NCI-H1048 (cell line): ENCODE measurements around the gene SPEM1.

Experiments
- DNase-seq: peaks from one replicate; lab custom pipeline; 2025; lab: John Stamatoyannopoulos, UW

Gene SPEM1

DNA sequence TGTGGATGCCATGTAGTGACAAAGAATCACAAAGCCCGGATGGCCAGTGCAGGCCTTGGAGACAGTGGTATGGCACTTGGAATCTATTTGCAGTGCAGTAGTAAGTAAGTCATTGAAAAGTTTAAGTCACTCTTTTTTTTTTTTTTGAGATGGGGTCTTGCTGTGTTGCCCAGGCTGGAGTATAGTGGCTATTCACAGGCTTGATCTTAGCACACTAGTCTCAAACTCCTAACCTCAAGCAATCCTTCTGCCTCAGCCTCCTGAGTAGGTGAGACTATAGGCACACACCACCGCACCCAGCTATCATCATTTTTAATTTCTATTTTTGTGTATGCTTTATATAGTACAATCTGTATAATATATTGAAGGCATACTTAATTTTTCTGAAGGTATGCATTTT is 21.5 kb upstream of the SPEM1 start:
- DNase-seq: no peak

DNA sequence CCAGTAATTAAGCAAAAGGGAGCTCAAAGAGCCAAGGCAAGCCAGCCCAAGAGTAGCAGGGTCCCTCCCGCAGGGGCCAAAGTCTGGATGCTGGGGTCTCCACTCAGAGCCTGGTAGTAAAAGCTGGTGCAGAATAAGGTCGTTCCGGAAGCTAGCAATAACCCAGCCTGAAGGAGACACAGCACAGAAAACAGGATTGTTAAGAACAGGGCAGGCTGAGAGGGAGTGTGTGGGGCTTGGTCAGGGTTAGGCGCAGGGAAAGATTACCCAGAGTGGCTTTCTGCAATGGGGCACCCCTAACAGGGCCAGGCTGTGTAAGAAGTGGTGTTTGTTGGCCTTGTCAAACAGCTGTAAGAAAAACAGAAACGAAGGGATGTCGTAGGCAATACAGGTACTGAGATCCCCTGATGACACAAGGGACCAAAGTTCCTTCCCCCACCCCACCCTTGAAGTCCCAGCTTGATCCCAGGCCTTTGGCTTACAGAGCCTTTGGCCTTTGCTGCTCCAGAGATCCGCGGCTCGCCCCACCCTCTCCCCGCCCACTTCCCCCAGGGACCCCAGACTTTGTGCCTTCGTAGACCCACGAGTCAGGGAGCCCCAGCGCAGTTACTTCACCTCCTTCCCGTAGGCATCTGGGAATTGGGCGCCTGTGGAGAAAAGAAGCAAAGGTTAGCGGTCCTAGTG is 16.9 kb upstream of the SPEM1 start:
- DNase-seq: no peak

DNA sequence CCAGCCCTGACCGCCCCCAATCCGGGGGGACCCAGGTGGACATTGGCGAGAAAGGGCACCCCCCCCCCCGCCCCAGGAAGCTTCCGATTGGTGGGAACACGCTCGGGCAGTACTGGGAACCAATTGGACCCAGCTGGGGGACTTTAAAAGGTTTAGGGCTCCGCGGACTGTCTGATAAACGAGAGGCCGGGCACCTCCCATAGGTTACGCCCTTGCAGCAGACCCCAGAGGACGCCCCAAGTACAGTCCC is 16.5 kb upstream of the SPEM1 start:
- DNase-seq: no peak

DNA sequence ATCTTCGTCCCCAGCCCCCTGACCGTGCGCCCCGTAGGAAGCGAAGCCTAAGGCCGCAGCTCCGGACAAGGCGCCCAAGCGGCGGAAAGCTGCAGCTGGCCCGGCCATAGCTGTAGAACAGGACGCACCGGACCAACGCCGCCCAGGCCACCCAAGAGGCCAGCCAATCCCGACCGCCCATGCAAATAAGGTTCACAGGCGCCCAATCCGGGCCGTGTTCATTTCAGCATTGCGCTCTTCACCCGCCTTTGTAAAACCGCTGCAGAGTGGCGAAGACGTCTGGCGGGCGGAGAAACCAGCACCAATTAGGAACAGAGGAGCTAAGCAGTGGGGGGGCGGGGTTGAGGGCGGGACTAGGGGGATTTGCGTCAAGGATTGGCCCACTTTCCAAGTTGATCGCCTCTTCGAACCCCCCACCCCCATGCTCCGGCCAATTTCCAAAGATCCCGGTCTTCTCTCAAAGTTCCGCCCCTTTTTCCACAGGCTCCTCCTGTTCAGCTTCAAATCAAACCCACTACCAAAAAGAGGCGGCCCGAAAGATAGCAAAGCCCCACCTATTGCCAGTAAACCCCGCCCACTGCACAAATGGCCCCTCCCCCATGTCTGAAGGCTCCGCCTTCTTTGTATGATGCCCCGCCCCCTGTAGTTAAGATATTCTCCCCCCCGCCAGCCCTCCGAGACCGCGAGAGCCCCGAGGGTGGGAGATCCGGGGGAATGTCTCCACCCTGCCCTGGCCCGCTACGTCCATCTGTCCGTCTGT is 16.0 kb upstream of the SPEM1 start, which contains the start of gene TMEM256:
TMEM256 (minus strand) TSS at position 121 of the 760 bp plus-strand sequence; CDS start at position 108, 13 bp downstream.
- DNase-seq: peak; percentile 96

DNA sequence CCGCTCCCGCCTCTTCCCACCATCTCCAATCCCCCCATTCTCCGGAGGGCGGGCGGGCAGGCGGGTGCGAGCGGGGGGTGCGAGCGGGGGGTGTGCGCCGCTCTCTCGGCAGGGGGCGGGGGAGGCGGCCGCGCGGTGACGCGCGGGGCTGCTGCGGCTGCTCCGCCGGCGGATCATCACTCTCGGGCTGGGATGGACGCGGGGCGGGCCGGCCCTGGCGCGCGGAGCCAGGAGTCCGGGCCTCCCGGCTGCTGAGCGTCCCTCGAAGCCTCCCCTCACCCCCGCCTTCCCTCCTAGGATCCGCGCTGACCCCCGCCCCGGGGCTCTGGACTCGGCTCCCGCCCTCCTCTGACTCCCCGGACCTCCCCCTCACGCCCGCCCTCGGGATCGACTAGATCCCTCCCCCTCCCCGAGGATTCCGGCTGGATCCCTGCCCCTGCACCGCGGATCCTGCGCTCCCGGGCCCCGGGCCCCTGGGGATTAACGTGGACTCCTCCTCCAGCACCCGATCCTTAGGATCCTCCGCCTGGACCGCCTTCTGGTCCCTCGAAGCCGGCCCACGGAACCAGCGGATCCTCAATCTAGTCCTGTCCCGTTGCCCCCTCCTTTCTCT is 15.3 kb upstream of the SPEM1 start:
- DNase-seq: peak; percentile 57

DNA sequence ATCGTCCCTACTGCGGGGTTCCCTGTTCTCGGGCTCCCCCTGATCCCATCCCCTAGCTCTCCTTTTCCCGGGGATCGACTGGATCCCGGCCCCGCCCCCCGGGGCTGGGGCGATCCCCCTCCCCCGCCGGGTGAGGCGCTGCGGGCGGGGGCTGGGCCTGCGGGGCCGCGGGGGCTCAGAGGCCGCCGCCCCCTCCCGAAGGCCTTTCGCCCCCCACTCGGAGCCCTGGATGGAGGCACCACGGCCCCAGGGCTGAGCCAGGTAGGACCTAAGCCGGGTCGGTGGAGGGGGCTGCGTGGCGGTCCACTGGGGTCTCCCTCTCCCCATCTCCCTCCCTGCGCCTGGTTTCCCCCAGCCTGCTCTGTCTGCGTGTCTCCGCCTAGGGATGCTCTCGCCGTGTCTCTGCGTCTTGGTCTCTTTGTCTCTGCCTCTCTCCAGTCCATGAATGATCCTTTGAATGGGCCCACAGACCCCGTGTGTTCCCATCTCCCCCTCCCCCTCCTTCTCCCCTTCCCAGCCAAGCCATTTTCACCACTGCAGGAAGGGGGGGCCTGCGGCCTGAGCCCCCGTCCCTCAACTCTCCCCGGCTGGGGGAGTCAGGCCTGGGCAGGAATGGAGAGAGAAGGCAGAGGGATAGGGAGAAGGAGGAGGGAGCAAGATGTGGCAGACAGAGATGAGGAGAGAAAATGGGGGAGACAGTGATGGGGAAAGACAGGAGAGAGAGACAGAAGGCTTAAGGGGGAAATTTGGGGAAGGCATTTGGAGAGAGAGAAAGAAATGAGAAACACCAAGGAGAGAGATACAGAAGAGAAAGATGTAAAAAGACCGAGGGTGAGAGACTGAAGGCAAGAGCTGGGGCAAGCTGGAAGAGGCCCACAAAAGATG is 14.5 kb upstream of the SPEM1 start:
- DNase-seq: no peak

DNA sequence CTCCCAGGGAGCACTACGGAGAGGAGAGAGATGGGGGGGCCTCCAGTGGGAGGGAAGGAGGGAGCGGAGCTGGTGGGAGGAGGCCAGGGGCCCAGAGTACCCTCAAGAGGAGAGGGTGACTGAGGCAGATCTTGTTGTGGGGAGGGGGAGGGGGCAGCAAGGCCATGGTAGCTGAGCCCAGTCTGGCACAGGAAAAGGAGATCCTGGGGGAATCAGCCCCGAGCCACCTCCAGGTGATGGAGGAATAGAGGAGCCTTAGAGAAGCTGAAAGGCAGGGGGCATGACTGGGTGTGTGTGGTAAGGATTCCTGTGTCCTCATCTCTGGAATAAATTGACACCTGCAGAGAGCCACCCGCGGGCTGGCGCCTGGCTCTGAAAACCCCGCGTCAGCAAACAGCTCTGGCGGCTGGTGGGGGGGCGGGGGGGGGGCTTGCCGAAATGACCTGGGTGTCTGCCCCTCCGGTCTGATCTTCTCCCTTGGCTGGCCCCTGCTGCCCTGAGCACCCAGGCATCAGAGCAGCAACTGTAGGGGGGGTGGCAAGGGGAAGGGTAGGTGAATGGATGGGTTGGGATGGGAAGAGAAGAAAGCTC is 13.8 kb upstream of the SPEM1 start:
- DNase-seq: no peak

DNA sequence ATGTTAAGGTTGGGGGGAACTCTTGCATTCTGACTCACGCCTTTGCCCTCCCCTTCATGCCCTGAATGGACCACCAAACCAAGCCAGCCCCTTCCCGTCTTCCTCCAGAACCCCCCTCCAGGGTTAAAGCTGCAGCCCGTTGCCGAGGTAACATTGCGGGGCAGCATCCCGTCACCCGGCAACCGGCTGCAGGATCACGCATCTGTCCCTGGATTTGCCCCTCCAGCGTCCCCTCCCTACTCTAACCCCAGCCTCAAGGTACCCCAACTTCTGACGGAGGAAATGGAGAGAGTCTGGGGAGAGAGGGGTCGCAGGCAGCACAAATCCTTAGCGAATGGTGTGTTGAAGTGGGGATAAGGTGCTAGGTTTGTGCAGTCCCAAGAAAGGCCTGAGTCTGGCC is 13.0 kb upstream of the SPEM1 start:
- DNase-seq: no peak

DNA sequence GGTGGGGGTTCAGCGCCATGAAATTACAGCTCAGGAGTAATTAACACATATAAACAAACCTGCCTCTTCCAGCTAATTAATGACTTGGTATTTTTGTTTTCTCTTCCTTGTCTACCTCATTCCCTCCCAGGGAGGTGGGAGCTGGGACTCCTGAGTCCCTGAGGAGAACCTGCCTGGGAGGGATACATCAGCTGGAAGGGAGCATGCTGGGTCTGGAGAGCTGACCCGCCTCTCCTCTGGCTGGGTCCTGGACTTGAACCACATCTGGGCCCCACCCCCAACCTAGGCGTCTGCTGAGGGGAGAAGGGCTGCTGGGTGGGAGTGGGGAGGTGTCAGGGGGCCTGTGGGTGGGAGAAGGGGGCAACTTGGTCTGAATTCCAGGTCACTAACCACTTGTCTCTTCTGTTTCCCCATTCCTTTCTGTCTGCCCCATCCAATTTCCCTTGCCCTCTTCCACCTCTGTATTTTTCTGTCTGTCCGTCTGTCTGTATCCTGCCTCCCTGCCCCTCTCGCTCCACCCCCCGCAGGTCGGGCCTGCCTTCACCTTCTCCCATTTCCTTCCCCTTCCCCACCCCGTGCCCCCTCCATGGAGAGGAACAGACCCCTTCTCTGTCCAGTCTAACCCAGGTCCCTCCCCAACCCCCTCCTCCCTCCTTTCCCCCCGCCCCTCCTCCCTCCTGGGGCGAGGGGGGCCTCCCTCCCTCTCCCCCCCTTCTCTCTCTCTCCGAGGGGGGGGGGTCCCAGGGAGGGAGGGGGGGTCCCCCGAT is 12.5 kb upstream of the SPEM1 start, which contains the start of gene NLGN2:
NLGN2 (plus strand) TSS at position 361 of the 767 bp plus-strand sequence. CDS start 411 bp downstream, outside the sequence.
- no peak for DNase-seq

DNA sequence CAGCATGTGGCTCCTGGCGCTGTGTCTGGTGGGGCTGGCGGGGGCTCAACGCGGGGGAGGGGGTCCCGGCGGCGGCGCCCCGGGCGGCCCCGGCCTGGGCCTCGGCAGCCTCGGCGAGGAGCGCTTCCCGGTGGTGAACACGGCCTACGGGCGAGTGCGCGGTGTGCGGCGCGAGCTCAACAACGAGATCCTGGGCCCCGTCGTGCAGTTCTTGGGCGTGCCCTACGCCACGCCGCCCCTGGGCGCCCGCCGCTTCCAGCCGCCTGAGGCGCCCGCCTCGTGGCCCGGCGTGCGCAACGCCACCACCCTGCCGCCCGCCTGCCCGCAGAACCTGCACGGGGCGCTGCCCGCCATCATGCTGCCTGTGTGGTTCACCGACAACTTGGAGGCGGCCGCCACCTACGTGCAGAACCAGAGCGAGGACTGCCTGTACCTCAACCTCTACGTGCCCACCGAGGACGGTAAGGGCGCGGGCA is 11.8 kb upstream of the SPEM1 start:
- no peak for DNase-seq

DNA sequence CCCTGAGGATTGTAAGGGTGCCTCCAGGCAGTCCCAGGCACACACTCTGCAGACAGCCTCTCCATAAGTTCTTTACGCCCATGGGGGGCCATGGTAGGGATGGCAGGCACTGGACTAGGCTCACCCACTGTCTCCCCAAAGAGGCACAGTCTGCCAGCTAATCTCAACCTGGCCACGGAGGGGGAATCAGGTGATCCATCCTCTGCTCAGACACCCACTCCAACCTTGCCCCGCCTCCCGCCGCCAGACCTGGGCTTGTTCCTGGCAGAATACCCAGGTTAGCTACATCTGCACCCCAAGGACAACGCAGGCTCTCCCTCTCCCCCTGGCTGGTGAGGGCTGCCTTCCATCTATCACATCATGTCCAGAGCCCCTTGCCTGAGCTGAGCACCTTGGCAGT is 11.3 kb upstream of the SPEM1 start:
- no peak for DNase-seq

DNA sequence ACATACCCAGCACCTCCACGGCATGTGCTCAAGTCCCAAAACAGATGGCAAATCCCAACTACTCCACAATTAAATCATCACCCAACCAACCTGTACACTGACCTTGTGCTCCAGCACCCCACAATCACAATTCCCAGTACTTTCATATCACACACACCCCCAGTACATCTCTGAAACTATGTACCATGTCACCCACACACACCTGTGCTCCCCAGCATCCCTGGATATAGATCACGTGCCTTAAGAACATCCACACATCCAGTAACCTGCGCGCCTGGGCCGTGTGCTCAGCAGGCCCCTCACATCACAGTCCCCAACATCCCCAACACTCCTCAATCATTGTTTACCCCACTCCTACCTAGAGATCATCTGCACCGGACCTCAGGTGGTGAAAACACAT is 10.4 kb upstream of the SPEM1 start:
- DNase-seq: no peak

DNA sequence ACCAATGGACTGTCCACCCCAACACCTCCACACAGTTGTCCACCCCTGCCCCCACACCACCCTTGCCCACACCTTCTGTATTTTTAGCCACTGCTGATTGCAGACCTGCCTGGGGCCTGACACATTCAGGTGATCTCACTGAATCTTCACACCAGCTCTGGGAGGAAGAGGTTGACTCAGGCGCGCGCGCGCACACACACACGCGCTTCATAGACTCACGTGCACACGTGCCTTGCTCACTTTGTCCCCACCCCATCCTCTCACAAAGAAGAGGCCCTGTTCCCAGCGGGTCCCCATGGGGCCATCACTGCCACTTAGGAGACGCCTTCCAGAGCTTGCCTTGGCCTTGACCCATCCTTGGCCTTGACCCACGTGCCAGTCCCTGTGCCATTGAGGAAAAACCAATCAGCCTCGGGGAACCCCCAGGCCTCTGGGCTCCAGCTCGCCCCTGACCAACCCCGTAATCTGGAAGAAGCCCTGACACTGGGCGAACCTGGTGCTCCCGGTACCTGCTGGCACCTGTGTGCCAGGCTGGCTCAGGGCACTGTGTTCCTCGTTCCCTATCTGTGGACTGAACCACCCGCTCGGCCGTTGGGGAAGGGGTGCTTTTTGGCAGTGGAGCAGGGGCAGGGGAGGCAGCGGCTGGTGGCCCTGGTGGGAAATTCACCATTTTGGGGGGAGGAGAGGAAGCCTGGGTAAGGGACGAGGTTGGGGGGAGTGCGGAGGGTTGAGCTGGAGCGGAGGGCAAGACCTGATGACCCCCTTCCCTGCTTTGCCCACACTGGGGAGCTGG is 9.3 kb upstream of the SPEM1 start:
- DNase-seq: no peak

DNA sequence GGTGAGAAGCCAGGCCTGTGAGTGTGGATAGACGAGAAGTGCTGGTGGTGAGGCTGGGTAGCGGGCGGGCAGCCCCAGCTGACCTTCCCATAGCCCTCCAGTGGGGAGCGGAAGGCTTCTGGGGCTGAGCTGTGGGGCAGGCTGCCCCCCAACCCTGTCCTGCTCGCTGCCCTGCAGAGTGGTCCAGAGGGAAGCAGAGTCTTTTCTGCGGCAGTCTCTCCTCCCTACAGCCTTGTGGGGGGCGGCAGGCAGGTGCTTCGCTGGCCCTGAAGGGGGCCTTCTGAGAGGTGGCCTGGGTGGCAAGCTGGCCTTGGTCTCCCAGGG is 8.7 kb upstream of the SPEM1 start:
- no peak for DNase-seq

DNA sequence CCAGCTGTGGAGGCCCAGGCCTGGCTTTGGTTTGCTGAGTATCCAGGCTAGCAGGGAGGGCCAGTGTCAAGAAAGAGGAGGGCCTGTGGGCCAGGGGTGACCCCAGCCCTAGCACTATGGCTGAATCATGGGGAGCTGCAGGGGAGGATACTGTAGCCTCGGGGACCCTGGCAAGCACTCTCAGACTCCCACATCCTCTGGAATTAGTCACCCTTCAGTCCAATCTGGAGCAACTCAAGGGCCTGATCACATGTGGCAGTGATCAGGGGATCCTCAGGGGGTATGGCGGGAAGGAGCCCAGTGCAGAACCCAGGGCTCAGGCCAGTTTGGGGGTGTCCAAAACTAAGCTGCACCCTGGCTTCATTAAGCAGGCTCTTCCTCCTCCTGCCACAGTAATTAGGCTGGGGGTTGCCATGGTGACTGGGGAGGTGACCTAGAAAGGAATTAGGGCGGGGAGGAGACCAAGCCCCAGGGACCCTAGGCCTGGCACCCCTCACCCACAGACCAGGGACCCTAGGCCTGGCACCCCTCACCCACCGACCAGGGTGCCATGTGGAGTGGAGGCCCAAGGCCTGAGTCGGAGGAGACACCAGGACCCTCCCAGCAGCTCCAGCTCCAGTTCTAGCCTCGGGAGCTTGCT is 6.7 kb upstream of the SPEM1 start:
- DNase-seq: no peak

DNA sequence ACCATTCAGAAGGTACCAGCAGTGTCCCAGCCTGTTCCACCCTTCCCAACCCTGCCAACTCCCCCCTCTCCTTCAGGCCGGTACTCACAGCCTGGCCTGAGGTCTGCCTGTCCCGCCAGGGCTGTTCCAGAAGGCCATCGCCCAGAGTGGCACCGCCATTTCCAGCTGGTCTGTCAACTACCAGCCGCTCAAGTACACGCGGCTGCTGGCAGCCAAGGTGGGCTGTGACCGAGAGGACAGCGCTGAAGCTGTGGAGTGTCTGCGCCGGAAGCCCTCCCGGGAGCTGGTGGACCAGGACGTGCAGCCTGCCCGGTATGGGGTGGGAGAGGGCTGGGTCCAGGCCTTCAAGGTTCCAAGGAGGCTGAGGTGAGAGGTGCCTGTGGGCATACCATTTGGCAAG is 5.3 kb upstream of the SPEM1 start:
- DNase-seq: no peak

DNA sequence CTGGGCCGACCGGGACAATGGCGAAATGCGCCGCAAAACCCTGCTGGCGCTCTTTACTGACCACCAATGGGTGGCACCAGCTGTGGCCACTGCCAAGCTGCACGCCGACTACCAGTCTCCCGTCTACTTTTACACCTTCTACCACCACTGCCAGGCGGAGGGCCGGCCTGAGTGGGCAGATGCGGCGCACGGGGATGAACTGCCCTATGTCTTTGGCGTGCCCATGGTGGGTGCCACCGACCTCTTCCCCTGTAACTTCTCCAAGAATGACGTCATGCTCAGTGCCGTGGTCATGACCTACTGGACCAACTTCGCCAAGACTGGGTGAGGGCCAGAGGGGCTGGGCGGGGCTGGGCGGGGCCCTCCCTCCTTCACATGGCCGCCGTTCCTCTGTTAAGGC is 4.3 kb upstream of the SPEM1 start:
- no peak for DNase-seq

DNA sequence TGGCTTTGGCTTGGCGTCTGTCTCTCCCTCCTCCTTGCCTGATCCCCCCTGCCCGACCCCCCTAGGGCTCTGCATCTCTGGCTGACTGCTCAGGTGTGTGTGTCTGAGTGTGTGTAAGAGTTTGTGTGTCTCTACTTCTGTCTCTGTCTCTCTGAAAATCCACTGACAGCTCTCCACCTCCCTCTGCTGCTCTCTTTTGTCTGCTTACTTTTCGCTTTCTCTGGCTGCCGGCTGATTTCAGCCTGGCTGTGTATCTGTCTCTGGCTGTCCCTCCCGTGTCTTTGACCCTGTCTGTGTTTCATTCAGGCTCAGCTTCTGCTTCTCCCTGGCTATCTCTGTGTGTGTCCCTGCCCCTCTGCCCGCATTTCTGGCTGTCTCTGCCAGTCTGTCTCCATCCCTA is 3.8 kb upstream of the SPEM1 start:
- DNase-seq: no peak

DNA sequence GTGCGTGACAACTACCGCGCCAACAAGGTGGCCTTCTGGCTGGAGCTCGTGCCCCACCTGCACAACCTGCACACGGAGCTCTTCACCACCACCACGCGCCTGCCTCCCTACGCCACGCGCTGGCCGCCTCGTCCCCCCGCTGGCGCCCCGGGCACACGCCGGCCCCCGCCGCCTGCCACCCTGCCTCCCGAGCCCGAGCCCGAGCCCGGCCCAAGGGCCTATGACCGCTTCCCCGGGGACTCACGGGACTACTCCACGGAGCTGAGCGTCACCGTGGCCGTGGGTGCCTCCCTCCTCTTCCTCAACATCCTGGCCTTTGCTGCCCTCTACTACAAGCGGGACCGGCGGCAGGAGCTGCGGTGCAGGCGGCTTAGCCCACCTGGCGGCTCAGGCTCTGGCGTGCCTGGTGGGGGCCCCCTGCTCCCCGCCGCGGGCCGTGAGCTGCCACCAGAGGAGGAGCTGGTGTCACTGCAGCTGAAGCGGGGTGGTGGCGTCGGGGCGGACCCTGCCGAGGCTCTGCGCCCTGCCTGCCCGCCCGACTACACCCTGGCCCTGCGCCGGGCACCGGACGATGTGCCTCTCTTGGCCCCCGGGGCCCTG is 3.0 kb upstream of the SPEM1 start:
- DNase-seq: no peak
